ENCODE results near the gene WFS1. TPM values are rescaled to one million over a fixed set of nuclear protein-coding genes. Genes with fewer than 3 reads are reported as not detected.

WFS1 gene
- total RNA-seq, 1 experiment from 2014 or later, result 57.1 TPM

DNA sequence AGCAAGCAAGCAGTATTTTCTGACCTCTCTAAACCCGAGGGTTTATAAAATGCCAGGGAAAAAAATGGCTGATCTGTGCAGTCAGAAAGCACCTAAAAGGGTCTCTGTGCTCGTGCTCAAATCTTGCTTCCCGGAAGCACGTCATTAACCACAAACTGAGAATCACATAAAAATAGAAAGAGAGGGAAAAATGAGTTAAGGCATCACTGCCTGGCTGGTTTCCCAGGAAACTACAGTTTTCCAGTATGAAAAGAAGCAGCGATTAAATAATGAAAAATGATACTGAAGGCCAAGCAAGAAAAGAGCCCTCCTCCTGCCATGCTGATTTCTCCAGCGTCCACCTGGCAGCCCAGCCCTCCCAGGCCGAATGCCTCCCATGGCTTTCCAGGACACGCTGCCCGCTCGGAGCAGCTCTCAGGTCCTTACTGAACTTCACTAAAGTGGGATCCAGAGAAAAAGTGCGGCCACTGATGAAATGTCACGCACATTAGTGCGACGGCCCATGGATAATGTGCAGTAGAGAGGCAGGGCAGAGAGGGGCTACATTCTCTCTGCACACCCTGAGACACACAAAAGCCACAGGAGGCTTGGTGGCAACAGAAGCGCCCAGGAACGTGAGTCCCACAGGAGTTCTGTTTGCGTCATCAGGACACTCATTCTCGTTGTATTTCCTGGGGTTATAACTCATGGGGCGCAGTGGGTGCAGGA is 80.4 kb downstream of the WFS1 start:
- TF ChIP-seq, protein P1, sequence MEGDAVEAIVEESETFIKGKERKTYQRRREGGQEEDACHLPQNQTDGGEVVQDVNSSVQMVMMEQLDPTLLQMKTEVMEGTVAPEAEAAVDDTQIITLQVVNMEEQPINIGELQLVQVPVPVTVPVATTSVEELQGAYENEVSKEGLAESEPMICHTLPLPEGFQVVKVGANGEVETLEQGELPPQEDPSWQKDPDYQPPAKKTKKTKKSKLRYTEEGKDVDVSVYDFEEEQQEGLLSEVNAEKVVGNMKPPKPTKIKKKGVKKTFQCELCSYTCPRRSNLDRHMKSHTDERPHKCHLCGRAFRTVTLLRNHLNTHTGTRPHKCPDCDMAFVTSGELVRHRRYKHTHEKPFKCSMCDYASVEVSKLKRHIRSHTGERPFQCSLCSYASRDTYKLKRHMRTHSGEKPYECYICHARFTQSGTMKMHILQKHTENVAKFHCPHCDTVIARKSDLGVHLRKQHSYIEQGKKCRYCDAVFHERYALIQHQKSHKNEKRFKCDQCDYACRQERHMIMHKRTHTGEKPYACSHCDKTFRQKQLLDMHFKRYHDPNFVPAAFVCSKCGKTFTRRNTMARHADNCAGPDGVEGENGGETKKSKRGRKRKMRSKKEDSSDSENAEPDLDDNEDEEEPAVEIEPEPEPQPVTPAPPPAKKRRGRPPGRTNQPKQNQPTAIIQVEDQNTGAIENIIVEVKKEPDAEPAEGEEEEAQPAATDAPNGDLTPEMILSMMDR (conservative IDR thresholded peaks at IDR 0.05), result no peak
- TF ChIP-seq EZH2 (IDR thresholded peaks at IDR 0.05; ENCODE audit: low read depth), result no peak
- BruUV-seq (replicated peaks), result no TSS peak
- H3K4me3 ChIP-seq, result no peak overlapping the region
- CTCF ChIA-PET, result no interaction called here
- DNase-seq, result no peak
- H4K20me1 ChIP-seq (ENCODE audit: insufficient read depth), result no peaks in the 10 kb centered on the region
- no peaks in the 10 kb centered on the region for H3K9me2 ChIP-seq (ENCODE audit: insufficient read depth)
- no peak overlapping the region for H2AFZ ChIP-seq
- no peak overlapping the region for H3K27ac ChIP-seq
- H3K4me1 ChIP-seq (replicated peaks; ENCODE audit: insufficient read depth), result peaks cover 2% of the 10 kb centered on the region
- H3K36me3 ChIP-seq (ENCODE audit: low read depth), result no peaks in the 10 kb centered on the region
- H3K79me2 ChIP-seq (ENCODE audit: low read depth), result no peaks in the 10 kb centered on the region
- H3K4me2 ChIP-seq, result no peak overlapping the region
- H3F3A ChIP-seq (ENCODE audit: insufficient read depth, low read depth), result 0 out of 2 replicates have a peak, but pooled peaks cover 3% of the 10 kb centered on the region
- POLR2A ChIA-PET (ENCODE audit: unreplicated experiment), result no interaction called here
- no peaks in the 10 kb centered on the region for H3K9me3 ChIP-seq (ENCODE audit: insufficient read depth, low read depth)
- intact Hi-C loops (cut with micrococcal nuclease; ENCODE audit: unreplicated experiment), result no loop called here
- H3K27me3 ChIP-seq (ENCODE audit: insufficient read depth, low read depth), result no peaks in the 10 kb centered on the region

DNA sequence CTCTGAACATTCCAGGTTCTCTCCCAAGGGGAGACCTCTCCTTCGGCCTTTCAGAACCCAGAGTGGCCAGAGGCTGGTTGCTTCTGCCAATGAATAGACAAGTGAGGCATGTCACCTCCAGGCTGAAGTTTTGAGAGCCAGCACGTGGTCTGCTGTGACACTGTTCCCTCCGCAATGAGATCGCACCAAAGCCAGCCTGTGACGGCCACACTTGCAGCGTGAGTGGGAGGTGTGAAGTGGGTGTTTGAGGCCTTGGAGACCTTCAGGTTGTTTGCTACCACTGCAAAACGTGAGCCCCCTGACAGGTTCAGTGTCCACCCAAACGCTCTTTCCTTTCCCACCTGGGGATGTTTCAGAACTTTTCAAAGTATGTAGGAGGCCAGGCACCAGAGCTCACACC is 81.0 kb downstream of the WFS1 start:
- no peaks in the 10 kb centered on the region for H3K79me2 ChIP-seq (ENCODE audit: low read depth)

GRCh38 chr4:6351246-6352000 is 81.8 kb downstream of the WFS1 start:
- Histone ChIP-seq H3K4me3 (no peak overlapping the region), H3K9me3 (ENCODE audit: insufficient read depth, low read depth) (no peaks in the 10 kb centered on the region), H4K20me1 (ENCODE audit: insufficient read depth) (no peaks in the 10 kb centered on the region), H2AFZ (no peak overlapping the region), H3K27ac (no peak overlapping the region), H3K9me2 (ENCODE audit: insufficient read depth) (no peaks in the 10 kb centered on the region), H3K27me3 (ENCODE audit: insufficient read depth, low read depth) (no peaks in the 10 kb centered on the region), H3K4me1 (replicated peaks; ENCODE audit: insufficient read depth) (no peaks in the 10 kb centered on the region), H3F3A (ENCODE audit: insufficient read depth, low read depth) (0 out of 2 replicates have a peak, but pooled peaks cover 1% of the 10 kb centered on the region), H3K79me2 (ENCODE audit: low read depth) (no peaks in the 10 kb centered on the region), H3K4me2 (no peak overlapping the region), H3K36me3 (ENCODE audit: low read depth) (no peaks in the 10 kb centered on the region)
- no peak for DNase-seq
- intact Hi-C loops (cut with micrococcal nuclease; ENCODE audit: unreplicated experiment), result no loop called here
- ChIA-PET POLR2A (ENCODE audit: unreplicated experiment) (interaction anchor here (0.6 kb wide), 1 partner anchor 549 kb away, joined by 3 read pairs; no protein-coding TSS in a partner anchor), CTCF (interaction anchor here (0.6 kb wide), 1 partner anchor 548 kb away, joined by 6 read pairs; no protein-coding TSS in a partner anchor)
- no TSS peak for BruUV-seq (replicated peaks)
- TF ChIP-seq, protein P1 (conservative IDR thresholded peaks at IDR 0.05), result no peak
- no peak for TF ChIP-seq EZH2 (IDR thresholded peaks at IDR 0.05; ENCODE audit: low read depth)

More for the DNA sequence above, 81.0 kb downstream of the WFS1 start:
- TF ChIP-seq EZH2 (IDR thresholded peaks at IDR 0.05; ENCODE audit: low read depth), result no peak
- TF ChIP-seq, protein P1 (conservative IDR thresholded peaks at IDR 0.05), result no peak
- no peak for DNase-seq
- Histone ChIP-seq H3K27me3 (ENCODE audit: insufficient read depth, low read depth) (no peaks in the 10 kb centered on the region), H4K20me1 (ENCODE audit: insufficient read depth) (no peaks in the 10 kb centered on the region), H3K4me1 (replicated peaks; ENCODE audit: insufficient read depth) (no peaks in the 10 kb centered on the region), H3K4me3 (no peak overlapping the region), H3K36me3 (ENCODE audit: low read depth) (no peaks in the 10 kb centered on the region), H2AFZ (no peak overlapping the region), H3K9me3 (ENCODE audit: insufficient read depth, low read depth) (no peaks in the 10 kb centered on the region), H3K9me2 (ENCODE audit: insufficient read depth) (no peaks in the 10 kb centered on the region), H3F3A (ENCODE audit: insufficient read depth, low read depth) (0 out of 2 replicates have a peak, but pooled peaks cover 3% of the 10 kb centered on the region), H3K27ac (no peak overlapping the region), H3K4me2 (no peak overlapping the region)
- ChIA-PET POLR2A (ENCODE audit: unreplicated experiment) (no interaction called here), CTCF (interaction anchor here (0.6 kb wide), 1 partner anchor 549 kb away, joined by 6 read pairs; no protein-coding TSS in a partner anchor)
- BruUV-seq (replicated peaks), result no TSS peak
- intact Hi-C loops (cut with micrococcal nuclease; ENCODE audit: unreplicated experiment), result no loop called here
